ENCODE data around the gene LRRC17. TPM values are rescaled to one million over a fixed set of nuclear protein-coding genes. Genes with fewer than 3 reads are reported as not detected.

LRRC17 gene
- total and polyA plus RNA-seq, 9 of the 15 experiments (the other 6 are each of a cell fraction or from before 2014, with no cell fraction given), result 0.03 to 0.18 (median 0.12) TPM; not detected in 5

DNA sequence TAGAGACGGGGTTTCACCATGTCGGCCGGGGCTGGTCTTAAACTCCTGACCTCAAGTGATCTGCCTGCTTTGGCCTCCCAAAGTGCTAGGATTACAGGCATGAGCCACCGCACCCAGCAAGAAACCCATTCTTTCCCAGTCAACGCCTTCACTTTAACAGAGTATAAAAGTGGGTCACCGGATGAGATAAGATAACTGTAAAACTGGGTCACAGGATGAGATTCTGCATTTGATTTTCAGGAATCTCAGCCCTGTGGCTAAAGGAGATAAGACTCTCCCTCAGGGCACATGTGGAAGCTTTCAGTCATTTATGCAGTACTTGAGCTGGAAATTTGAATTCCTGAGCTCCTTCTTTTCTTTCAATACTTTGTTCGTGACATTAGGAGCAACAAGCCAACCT lies 70.8 kb downstream of the LRRC17 start (continued):
- TF ChIP-seq MEIS2 (IDR thresholded peaks at IDR 0.05; ENCODE audit: partially characterized antibody) (peak; percentile 20), CBX5 (IDR thresholded peaks at IDR 0.05; ENCODE audit: borderline replicate concordance, low read depth) (no peak), TEAD1 (CRISPR knock-in tag; IDR thresholded peaks at IDR 0.05) (peak in 1 of 2 experiments; percentile 86; a peak in 1 of 4 replicates), FOXM1 (IDR thresholded peaks at IDR 0.05; ENCODE audit: low read depth) (peak; percentile 80; the same call in 1 of the 2 replicates), FOXM1 (CRISPR knock-in tag; IDR thresholded peaks at IDR 0.05; ENCODE audit: low read depth) (no peak), SNRNP70 (optimal IDR thresholded peaks at IDR 0.05; ENCODE audit: low read depth, low read length) (no peak), SIN3B (IDR thresholded peaks at IDR 0.05; ENCODE audit: low read depth) (no peak), POLR2G (IDR thresholded peaks at IDR 0.05; ENCODE audit: low read depth, low read length) (no peak), ZNF197 (CRISPR knock-in tag; IDR thresholded peaks at IDR 0.05; ENCODE audit: low read depth) (0 out of 2 replicates have a peak, but pooled peaks have one; percentile 36), MEF2A (IDR thresholded peaks at IDR 0.05; ENCODE audit: control insufficient read depth, low read depth, low read length) (no peak), HOXB6 (CRISPR knock-in tag; IDR thresholded peaks at IDR 0.05; ENCODE audit: borderline replicate concordance) (no peak)
- TF ChIP-seq, protein P1, sequence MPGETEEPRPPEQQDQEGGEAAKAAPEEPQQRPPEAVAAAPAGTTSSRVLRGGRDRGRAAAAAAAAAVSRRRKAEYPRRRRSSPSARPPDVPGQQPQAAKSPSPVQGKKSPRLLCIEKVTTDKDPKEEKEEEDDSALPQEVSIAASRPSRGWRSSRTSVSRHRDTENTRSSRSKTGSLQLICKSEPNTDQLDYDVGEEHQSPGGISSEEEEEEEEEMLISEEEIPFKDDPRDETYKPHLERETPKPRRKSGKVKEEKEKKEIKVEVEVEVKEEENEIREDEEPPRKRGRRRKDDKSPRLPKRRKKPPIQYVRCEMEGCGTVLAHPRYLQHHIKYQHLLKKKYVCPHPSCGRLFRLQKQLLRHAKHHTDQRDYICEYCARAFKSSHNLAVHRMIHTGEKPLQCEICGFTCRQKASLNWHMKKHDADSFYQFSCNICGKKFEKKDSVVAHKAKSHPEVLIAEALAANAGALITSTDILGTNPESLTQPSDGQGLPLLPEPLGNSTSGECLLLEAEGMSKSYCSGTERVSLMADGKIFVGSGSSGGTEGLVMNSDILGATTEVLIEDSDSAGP (CRISPR knock-in tag; IDR thresholded peaks at IDR 0.05), result no peak
- TF ChIP-seq, protein P2, sequence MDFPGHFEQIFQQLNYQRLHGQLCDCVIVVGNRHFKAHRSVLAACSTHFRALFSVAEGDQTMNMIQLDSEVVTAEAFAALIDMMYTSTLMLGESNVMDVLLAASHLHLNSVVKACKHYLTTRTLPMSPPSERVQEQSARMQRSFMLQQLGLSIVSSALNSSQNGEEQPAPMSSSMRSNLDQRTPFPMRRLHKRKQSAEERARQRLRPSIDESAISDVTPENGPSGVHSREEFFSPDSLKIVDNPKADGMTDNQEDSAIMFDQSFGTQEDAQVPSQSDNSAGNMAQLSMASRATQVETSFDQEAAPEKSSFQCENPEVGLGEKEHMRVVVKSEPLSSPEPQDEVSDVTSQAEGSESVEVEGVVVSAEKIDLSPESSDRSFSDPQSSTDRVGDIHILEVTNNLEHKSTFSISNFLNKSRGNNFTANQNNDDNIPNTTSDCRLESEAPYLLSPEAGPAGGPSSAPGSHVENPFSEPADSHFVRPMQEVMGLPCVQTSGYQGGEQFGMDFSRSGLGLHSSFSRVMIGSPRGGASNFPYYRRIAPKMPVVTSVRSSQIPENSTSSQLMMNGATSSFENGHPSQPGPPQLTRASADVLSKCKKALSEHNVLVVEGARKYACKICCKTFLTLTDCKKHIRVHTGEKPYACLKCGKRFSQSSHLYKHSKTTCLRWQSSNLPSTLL (IDR thresholded peaks at IDR 0.05), result no peak
- TF ChIP-seq, protein P3, sequence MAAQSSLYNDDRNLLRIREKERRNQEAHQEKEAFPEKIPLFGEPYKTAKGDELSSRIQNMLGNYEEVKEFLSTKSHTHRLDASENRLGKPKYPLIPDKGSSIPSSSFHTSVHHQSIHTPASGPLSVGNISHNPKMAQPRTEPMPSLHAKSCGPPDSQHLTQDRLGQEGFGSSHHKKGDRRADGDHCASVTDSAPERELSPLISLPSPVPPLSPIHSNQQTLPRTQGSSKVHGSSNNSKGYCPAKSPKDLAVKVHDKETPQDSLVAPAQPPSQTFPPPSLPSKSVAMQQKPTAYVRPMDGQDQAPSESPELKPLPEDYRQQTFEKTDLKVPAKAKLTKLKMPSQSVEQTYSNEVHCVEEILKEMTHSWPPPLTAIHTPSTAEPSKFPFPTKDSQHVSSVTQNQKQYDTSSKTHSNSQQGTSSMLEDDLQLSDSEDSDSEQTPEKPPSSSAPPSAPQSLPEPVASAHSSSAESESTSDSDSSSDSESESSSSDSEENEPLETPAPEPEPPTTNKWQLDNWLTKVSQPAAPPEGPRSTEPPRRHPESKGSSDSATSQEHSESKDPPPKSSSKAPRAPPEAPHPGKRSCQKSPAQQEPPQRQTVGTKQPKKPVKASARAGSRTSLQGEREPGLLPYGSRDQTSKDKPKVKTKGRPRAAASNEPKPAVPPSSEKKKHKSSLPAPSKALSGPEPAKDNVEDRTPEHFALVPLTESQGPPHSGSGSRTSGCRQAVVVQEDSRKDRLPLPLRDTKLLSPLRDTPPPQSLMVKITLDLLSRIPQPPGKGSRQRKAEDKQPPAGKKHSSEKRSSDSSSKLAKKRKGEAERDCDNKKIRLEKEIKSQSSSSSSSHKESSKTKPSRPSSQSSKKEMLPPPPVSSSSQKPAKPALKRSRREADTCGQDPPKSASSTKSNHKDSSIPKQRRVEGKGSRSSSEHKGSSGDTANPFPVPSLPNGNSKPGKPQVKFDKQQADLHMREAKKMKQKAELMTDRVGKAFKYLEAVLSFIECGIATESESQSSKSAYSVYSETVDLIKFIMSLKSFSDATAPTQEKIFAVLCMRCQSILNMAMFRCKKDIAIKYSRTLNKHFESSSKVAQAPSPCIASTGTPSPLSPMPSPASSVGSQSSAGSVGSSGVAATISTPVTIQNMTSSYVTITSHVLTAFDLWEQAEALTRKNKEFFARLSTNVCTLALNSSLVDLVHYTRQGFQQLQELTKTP (IDR thresholded peaks at IDR 0.05; ENCODE audit: low read depth in 1 of 2, partially characterized antibody in 2 of 2), result peak in 1 of 2 experiments; percentile 88
- TF ChIP-seq, protein P4, sequence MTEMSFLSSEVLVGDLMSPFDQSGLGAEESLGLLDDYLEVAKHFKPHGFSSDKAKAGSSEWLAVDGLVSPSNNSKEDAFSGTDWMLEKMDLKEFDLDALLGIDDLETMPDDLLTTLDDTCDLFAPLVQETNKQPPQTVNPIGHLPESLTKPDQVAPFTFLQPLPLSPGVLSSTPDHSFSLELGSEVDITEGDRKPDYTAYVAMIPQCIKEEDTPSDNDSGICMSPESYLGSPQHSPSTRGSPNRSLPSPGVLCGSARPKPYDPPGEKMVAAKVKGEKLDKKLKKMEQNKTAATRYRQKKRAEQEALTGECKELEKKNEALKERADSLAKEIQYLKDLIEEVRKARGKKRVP (CRISPR knock-in tag; IDR thresholded peaks at IDR 0.05), result no peak
- TF ChIP-seq, protein P5, sequence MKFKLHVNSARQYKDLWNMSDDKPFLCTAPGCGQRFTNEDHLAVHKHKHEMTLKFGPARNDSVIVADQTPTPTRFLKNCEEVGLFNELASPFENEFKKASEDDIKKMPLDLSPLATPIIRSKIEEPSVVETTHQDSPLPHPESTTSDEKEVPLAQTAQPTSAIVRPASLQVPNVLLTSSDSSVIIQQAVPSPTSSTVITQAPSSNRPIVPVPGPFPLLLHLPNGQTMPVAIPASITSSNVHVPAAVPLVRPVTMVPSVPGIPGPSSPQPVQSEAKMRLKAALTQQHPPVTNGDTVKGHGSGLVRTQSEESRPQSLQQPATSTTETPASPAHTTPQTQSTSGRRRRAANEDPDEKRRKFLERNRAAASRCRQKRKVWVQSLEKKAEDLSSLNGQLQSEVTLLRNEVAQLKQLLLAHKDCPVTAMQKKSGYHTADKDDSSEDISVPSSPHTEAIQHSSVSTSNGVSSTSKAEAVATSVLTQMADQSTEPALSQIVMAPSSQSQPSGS (CRISPR knock-in tag; IDR thresholded peaks at IDR 0.05), result no peak
- TF ChIP-seq, protein P6, sequence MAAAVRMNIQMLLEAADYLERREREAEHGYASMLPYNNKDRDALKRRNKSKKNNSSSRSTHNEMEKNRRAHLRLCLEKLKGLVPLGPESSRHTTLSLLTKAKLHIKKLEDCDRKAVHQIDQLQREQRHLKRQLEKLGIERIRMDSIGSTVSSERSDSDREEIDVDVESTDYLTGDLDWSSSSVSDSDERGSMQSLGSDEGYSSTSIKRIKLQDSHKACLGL (CRISPR knock-in tag; IDR thresholded peaks at IDR 0.05; ENCODE audit: borderline replicate concordance, poor library complexity, severe bottlenecking), result no peak
